GM23338 (cell line): ENCODE measurements around the gene RSU1. TPM values are rescaled to one million over a fixed set of nuclear protein-coding genes. Genes with fewer than 3 reads are reported as not detected.

ENCODE experiments used
- ATAC-seq: fragments of 200-7000 bp; cut with Tn5 transposase; 3 replicates; pipeline ENCODE4 v1.9.1; 2020
- DNase-seq: peaks from one replicate; pipeline ENCODE4 v3.0.0-alpha.2; 2015; ENCODE audit warnings: low spot score
- H2AFZ ChIP-seq: fragments of 200-600 bp; sonication (generic); 2 replicates; pipeline ENCODE4 v1.8.0; 2016; ENCODE audit warnings: antibody characterized with exemption, mild to moderate bottlenecking, moderate library complexity
- H3F3A ChIP-seq: fragments of 200-600 bp; sonication (generic); replicated peaks from 2 replicates; pipeline ENCODE4 v1.8.0; 2017; ENCODE audit warnings: antibody characterized with exemption, mixed run types, low read depth
- H3K27ac ChIP-seq: fragments of 200-600 bp; sonication (generic); 2 replicates; pipeline ENCODE4 v1.6.1; 2016; ENCODE audit warnings: low read depth
- H3K27me3 ChIP-seq: fragments of 200-600 bp; sonication (generic); 2 replicates; pipeline ENCODE4 v1.8.0; 2016; ENCODE audit warnings: mild to moderate bottlenecking, mixed run types, moderate library complexity; ENCODE audit not compliant: insufficient read depth
- H3K36me3 ChIP-seq: fragments of 200-600 bp; sonication (generic); 2 replicates; pipeline ENCODE4 v1.8.0; 2016; ENCODE audit warnings: mild to moderate bottlenecking; ENCODE audit not compliant: insufficient read depth
- H3K4me1 ChIP-seq: fragments of 200-600 bp; sonication (generic); 2 replicates; pipeline ENCODE4 v1.8.0; 2016; ENCODE audit warnings: mild to moderate bottlenecking, moderate library complexity; ENCODE audit not compliant: insufficient read depth
- H3K4me2 ChIP-seq: fragments of 200-600 bp; sonication (generic); 2 replicates; pipeline ENCODE4 v1.7.1; 2017; ENCODE audit warnings: mixed run types
- H3K4me3 ChIP-seq: fragments of 200-600 bp; sonication (generic); 2 replicates; pipeline ENCODE4 v1.6.1; 2016; ENCODE audit warnings: mixed run types
- H3K79me2 ChIP-seq: fragments of 200-600 bp; sonication (generic); replicated peaks from 2 replicates; pipeline ENCODE4 v1.8.0; 2017; ENCODE audit warnings: mild to moderate bottlenecking; ENCODE audit not compliant: insufficient read depth
- H3K9me2 ChIP-seq: fragments of 200-600 bp; sonication (generic); 2 replicates; pipeline ENCODE4 v1.8.0; 2017; ENCODE audit not compliant: insufficient read depth
- H4K20me1 ChIP-seq: fragments of 200-600 bp; sonication (generic); replicated peaks from 2 replicates; pipeline ENCODE4 v1.8.0; 2017; ENCODE audit warnings: mild to moderate bottlenecking; ENCODE audit not compliant: insufficient read depth
- H3K27ac Mint-ChIP-seq: 2 replicates; pipeline ENCODE4 v1.8.0; 2020; ENCODE audit warnings: inconsistent platforms, mild to moderate bottlenecking, moderate library complexity, mixed read lengths
- H3K27me3 Mint-ChIP-seq: 3 replicates; pipeline ENCODE4 v1.8.0; 2022; ENCODE audit warnings: low read depth, mild to moderate bottlenecking, moderate library complexity, mixed read lengths, inconsistent platforms; ENCODE audit not compliant: insufficient read depth, poor library complexity
- H3K36me3 Mint-ChIP-seq: 3 replicates; pipeline ENCODE4 v1.8.0; 2021; ENCODE audit warnings: low read depth, mild to moderate bottlenecking, inconsistent platforms, moderate library complexity, mixed read lengths
- H3K4me1 Mint-ChIP-seq: 3 replicates; pipeline ENCODE4 v1.8.0; 2020; ENCODE audit warnings: mild to moderate bottlenecking, inconsistent platforms, mixed read lengths
- H3K4me3 Mint-ChIP-seq: 3 replicates; pipeline ENCODE4 v1.8.0; 2021; ENCODE audit warnings: moderate library complexity, mild to moderate bottlenecking, inconsistent platforms, mixed read lengths
- H3K9me3 Mint-ChIP-seq: 3 replicates; pipeline ENCODE4 v1.8.0; 2020; ENCODE audit warnings: moderate library complexity, mild to moderate bottlenecking, inconsistent platforms, mixed read lengths
- EZH2phosphoT487 ChIP-seq: fragments of 200-600 bp; sonication (generic); IDR thresholded peaks from one replicate; pipeline ENCODE4 v1.8.1; 2018; ENCODE audit warnings: antibody characterized with exemption; ENCODE audit not compliant: unreplicated experiment
- NANOG ChIP-seq: IDR thresholded peaks from 2 replicates; pipeline ENCODE4 v1.6.1; 2016; ENCODE audit warnings: antibody characterized with exemption, borderline replicate concordance
- POLR2AphosphoS5 ChIP-seq: IDR thresholded peaks from 2 replicates; pipeline ENCODE4 v1.6.1; 2016; ENCODE audit warnings: antibody characterized with exemption, low read depth
- STAT1 ChIP-seq: IDR thresholded peaks from one replicate; pipeline ENCODE4 v1.6.1; 2016; ENCODE audit warnings: antibody characterized with exemption; ENCODE audit not compliant: unreplicated experiment
- ZNF114 ChIP-seq: fragments of 250-450 bp; sonication (Bioruptor Pico); IDR thresholded peaks from 2 replicates; pipeline ENCODE4 v1.5.0; 2020; ENCODE audit warnings: mild to moderate bottlenecking, moderate library complexity
- ZNF331 ChIP-seq: fragments of 250-450 bp; sonication (Bioruptor Pico); IDR thresholded peaks from 2 replicates; pipeline ENCODE4 v1.5.0; 2020; ENCODE audit warnings: low read depth, mild to moderate bottlenecking, moderate library complexity
- polyA plus RNA-seq: library from polyadenylated mRNA; unstranded; fragments of >200 nt; fragmentation: Nextera tagmentation; extraction: Ambion mirVana; gene quantifications from 2 replicates; pipeline ENCODE4 v1.2.1, GENCODE V29; 2016
- total RNA-seq: library from RNA; depleted of rRNA; stranded (reverse); fragments of >200 nt; shearing (Covaris generic); gene quantifications from 2 replicates; pipeline ENCODE4 v1.2.3, GENCODE V29; 2014
- TF ChIP-seq, protein P1 (sequence below): fragments of 250-450 bp; sonication (Bioruptor Pico); IDR thresholded peaks from 2 replicates; pipeline ENCODE4 v1.5.0; 2020; ENCODE audit warnings: mild to moderate bottlenecking, moderate library complexity
- TF ChIP-seq, protein P2 (sequence below), 2 experiments: fragments of 200-600 bp in 1 of 2; sonication (generic) in 1 of 2; conservative IDR thresholded peaks; 2 replicates each; pipeline versions ENCODE4 v1.5.1 to v1.6.1; 2016 to 2017; ENCODE audit warnings: antibody characterized with exemption in 2 of 2, low read depth in 2 of 2, mild to moderate bottlenecking in 2 of 2, moderate library complexity in 1 of 2

The RSU1 gene
- total and polyA plus RNA-seq, 2 experiments from 2014 or later: 62.7 to 96.2 TPM

DNA sequence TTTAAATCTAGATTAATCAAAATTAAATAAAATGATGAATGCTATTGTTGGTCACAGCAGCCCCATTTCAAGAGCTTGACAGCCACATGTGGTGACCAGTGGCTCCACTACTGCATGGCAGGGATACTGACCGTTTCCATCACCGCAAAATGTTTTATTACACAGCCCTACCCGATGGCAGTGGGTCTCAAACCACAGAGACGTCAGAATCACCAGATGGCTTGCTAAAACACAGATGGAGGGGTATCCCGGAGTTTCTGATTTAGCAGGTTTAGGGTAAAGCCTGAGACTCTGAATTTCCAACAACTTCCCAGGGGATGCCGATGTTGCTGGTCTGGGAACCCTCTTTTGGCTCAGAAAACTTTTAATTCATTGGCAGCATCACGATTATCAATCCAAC lies 47.9 kb downstream of the RSU1 start (continued):
- TF ChIP-seq, protein P1, sequence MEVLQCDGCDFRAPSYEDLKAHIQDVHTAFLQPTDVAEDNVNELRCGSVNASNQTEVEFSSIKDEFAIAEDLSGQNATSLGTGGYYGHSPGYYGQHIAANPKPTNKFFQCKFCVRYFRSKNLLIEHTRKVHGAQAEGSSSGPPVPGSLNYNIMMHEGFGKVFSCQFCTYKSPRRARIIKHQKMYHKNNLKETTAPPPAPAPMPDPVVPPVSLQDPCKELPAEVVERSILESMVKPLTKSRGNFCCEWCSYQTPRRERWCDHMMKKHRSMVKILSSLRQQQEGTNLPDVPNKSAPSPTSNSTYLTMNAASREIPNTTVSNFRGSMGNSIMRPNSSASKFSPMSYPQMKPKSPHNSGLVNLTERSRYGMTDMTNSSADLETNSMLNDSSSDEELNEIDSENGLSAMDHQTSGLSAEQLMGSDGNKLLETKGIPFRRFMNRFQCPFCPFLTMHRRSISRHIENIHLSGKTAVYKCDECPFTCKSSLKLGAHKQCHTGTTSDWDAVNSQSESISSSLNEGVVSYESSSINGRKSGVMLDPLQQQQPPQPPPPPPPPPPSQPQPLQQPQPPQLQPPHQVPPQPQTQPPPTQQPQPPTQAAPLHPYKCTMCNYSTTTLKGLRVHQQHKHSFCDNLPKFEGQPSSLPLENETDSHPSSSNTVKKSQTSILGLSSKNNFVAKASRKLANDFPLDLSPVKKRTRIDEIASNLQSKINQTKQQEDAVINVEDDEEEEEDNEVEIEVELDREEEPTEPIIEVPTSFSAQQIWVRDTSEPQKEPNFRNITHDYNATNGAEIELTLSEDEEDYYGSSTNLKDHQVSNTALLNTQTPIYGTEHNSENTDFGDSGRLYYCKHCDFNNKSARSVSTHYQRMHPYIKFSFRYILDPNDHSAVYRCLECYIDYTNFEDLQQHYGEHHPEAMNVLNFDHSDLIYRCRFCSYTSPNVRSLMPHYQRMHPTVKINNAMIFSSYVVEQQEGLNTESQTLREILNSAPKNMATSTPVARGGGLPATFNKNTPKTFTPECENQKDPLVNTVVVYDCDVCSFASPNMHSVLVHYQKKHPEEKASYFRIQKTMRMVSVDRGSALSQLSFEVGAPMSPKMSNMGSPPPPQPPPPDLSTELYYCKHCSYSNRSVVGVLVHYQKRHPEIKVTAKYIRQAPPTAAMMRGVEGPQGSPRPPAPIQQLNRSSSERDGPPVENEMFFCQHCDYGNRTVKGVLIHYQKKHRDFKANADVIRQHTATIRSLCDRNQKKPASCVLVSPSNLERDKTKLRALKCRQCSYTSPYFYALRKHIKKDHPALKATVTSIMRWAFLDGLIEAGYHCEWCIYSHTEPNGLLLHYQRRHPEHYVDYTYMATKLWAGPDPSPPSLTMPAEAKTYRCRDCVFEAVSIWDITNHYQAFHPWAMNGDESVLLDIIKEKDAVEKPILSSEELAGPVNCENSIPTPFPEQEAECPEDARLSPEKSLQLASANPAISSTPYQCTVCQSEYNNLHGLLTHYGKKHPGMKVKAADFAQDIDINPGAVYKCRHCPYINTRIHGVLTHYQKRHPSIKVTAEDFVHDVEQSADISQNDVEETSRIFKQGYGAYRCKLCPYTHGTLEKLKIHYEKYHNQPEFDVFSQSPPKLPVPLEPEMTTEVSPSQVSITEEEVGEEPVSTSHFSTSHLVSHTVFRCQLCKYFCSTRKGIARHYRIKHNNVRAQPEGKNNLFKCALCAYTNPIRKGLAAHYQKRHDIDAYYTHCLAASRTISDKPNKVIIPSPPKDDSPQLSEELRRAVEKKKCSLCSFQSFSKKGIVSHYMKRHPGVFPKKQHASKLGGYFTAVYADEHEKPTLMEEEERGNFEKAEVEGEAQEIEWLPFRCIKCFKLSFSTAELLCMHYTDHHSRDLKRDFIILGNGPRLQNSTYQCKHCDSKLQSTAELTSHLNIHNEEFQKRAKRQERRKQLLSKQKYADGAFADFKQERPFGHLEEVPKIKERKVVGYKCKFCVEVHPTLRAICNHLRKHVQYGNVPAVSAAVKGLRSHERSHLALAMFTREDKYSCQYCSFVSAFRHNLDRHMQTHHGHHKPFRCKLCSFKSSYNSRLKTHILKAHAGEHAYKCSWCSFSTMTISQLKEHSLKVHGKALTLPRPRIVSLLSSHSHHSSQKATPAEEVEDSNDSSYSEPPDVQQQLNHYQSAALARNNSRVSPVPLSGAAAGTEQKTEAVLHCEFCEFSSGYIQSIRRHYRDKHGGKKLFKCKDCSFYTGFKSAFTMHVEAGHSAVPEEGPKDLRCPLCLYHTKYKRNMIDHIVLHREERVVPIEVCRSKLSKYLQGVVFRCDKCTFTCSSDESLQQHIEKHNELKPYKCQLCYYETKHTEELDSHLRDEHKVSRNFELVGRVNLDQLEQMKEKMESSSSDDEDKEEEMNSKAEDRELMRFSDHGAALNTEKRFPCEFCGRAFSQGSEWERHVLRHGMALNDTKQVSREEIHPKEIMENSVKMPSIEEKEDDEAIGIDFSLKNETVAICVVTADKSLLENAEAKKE (CRISPR knock-in tag): no peak

DNA sequence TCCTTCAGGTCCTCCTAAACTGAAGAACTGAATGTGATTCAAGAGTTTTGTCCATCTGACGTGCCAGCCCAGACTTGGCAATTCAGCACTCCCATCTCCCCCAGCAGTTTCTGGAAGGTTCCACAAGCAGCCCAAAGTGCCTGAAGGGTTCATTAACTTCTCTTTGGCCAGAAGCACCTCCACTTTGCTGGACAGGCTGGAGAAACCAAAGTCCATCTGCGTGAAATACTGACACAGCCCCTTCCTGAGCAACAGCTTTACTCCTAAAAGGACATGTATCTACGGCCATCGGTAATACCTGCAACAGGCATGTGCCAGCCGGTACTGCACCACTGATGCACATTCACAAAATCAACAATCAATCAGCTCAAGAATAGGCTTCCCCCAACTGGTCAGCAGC lies 48.5 kb downstream of the RSU1 start:
- no peak for ATAC-seq
- no peaks in the 10 kb centered on the region for H3K4me1 ChIP-seq
- TF ChIP-seq POLR2AphosphoS5 (no peak), NANOG (no peak), EZH2phosphoT487 (no peak), ZNF331 (CRISPR knock-in tag) (no peak), ZNF114 (CRISPR knock-in tag) (no peak), STAT1 (no peak)
- TF ChIP-seq, protein P1 (CRISPR knock-in tag): no peak
- TF ChIP-seq, protein P2, sequence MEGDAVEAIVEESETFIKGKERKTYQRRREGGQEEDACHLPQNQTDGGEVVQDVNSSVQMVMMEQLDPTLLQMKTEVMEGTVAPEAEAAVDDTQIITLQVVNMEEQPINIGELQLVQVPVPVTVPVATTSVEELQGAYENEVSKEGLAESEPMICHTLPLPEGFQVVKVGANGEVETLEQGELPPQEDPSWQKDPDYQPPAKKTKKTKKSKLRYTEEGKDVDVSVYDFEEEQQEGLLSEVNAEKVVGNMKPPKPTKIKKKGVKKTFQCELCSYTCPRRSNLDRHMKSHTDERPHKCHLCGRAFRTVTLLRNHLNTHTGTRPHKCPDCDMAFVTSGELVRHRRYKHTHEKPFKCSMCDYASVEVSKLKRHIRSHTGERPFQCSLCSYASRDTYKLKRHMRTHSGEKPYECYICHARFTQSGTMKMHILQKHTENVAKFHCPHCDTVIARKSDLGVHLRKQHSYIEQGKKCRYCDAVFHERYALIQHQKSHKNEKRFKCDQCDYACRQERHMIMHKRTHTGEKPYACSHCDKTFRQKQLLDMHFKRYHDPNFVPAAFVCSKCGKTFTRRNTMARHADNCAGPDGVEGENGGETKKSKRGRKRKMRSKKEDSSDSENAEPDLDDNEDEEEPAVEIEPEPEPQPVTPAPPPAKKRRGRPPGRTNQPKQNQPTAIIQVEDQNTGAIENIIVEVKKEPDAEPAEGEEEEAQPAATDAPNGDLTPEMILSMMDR (conservative IDR thresholded peaks at IDR 0.05; ENCODE audit: low read depth in 2 of 2): no peak

More for the DNA sequence above, 48.5 kb downstream of the RSU1 start:
- no peak for DNase-seq
- H2AFZ ChIP-seq: no peak overlapping the region
- H3K9me3 Mint-ChIP-seq: no peaks in the 10 kb centered on the region
- no peaks in the 10 kb centered on the region for H3K79me2 ChIP-seq
- H3K36me3 Mint-ChIP-seq: no peaks in the 10 kb centered on the region
- peaks cover 3% of the 10 kb centered on the region; the same call in 2 of the 3 replicates for H3K4me1 Mint-ChIP-seq
- no peaks in the 10 kb centered on the region for H3F3A ChIP-seq
- H3K4me3 ChIP-seq: no peak overlapping the region
- no peak overlapping the region for H3K27ac ChIP-seq
- no peak overlapping the region for H3K4me3 Mint-ChIP-seq
- H3K9me2 ChIP-seq: no peaks in the 10 kb centered on the region
- no peak overlapping the region for H3K27ac Mint-ChIP-seq
- H3K36me3 ChIP-seq: no peaks in the 10 kb centered on the region
- H3K27me3 Mint-ChIP-seq: peaks cover 1% of the 10 kb centered on the region
- no peaks in the 10 kb centered on the region for H3K27me3 ChIP-seq
- no peak overlapping the region for H3K4me2 ChIP-seq
- H4K20me1 ChIP-seq: no peaks in the 10 kb centered on the region
